T-helper 1 cell treated with Interleukin-12 subunit alpha and Interleukin-12 subunit beta and Interleukin-4 antibody, amounts not matched to agents 30 μg/mL and 1 μg/mL, for 36 hours (primary cell): Measurements from ENCODE around the gene LPCAT4.

Experiments used
- H3K27ac Mint-ChIP-seq: one replicate; pipeline ENCODE4 v1.8.0; 2021; ENCODE audit warnings: mild to moderate bottlenecking, mixed read lengths
- H3K27me3 Mint-ChIP-seq: one replicate; pipeline ENCODE4 v1.8.0; 2021; ENCODE audit warnings: low read depth, mixed read lengths
- H3K36me3 Mint-ChIP-seq: one replicate; pipeline ENCODE4 v1.8.0; 2021; ENCODE audit warnings: low read depth, mixed read lengths
- H3K4me1 Mint-ChIP-seq: one replicate; pipeline ENCODE4 v1.8.0; 2021; ENCODE audit warnings: low read depth, mixed read lengths
- H3K4me3 Mint-ChIP-seq: one replicate; pipeline ENCODE4 v1.8.0; 2021; ENCODE audit warnings: mild to moderate bottlenecking, moderate library complexity, mixed read lengths
- H3K9me3 Mint-ChIP-seq: one replicate; pipeline ENCODE4 v1.8.0; 2021; ENCODE audit warnings: mixed read lengths

The LPCAT4 gene

GRCh38 chr15:34336231-34336990, 30.6 kb downstream of the LPCAT4 start:
- Mint-ChIP-seq H3K27me3 (no peaks in the 10 kb centered on the region), H3K4me1 (peaks cover 46% of the 10 kb centered on the region), H3K27ac (peak overlapping the region; percentile 93), H3K9me3 (no peaks in the 10 kb centered on the region), H3K36me3 (peaks cover 22% of the 10 kb centered on the region), H3K4me3 (peak overlapping the region; percentile 98)

GRCh38 chr15:34335176-34336032, 31.6 kb downstream of the LPCAT4 start:
- peaks cover 13% of the 10 kb centered on the region for H3K36me3 Mint-ChIP-seq
- H3K27ac Mint-ChIP-seq = peak overlapping the region; percentile 93
- H3K27me3 Mint-ChIP-seq = no peaks in the 10 kb centered on the region
- no peaks in the 10 kb centered on the region for H3K9me3 Mint-ChIP-seq
- H3K4me3 Mint-ChIP-seq = peak overlapping the region; percentile 98
- H3K4me1 Mint-ChIP-seq = peaks cover 49% of the 10 kb centered on the region

GRCh38 chr15:34334672-34335071, 32.3 kb downstream of the LPCAT4 start:
- Mint-ChIP-seq H3K36me3 (peaks cover 9% of the 10 kb centered on the region), H3K9me3 (no peaks in the 10 kb centered on the region), H3K4me1 (peaks cover 48% of the 10 kb centered on the region), H3K27me3 (no peaks in the 10 kb centered on the region), H3K27ac (peak overlapping the region; percentile 93), H3K4me3 (peak overlapping the region; percentile 98)

- H3K36me3 Mint-ChIP-seq = peaks cover 6% of the 10 kb centered on the region
- H3K9me3 Mint-ChIP-seq = no peaks in the 10 kb centered on the region
- no peaks in the 10 kb centered on the region for H3K27me3 Mint-ChIP-seq
- peak overlapping the region; percentile 67 for H3K27ac Mint-ChIP-seq
- H3K4me1 Mint-ChIP-seq = peaks cover 60% of the 10 kb centered on the region
- no peak overlapping the region for H3K4me3 Mint-ChIP-seq
These were observed 34.4 kb downstream of the LPCAT4 start for GRCh38 chr15:34332553-34333120.

GRCh38 chr15:34331809-34332208, 35.2 kb downstream of the LPCAT4 start:
- peak overlapping the region; percentile 67 for H3K27ac Mint-ChIP-seq
- peaks cover 5% of the 10 kb centered on the region for H3K36me3 Mint-ChIP-seq
- peaks cover 57% of the 10 kb centered on the region for H3K4me1 Mint-ChIP-seq
- peak overlapping the region; percentile 32 for H3K4me3 Mint-ChIP-seq
- H3K27me3 Mint-ChIP-seq = no peaks in the 10 kb centered on the region
- no peaks in the 10 kb centered on the region for H3K9me3 Mint-ChIP-seq

- Mint-ChIP-seq H3K4me1 (peaks cover 53% of the 10 kb centered on the region), H3K4me3 (peak overlapping the region; percentile 3), H3K27me3 (no peaks in the 10 kb centered on the region), H3K36me3 (peaks cover 3% of the 10 kb centered on the region), H3K9me3 (no peaks in the 10 kb centered on the region), H3K27ac (peak overlapping the region; percentile 42)
These were observed 36.7 kb downstream of the LPCAT4 start for GRCh38 chr15:34330279-34330678.

- Mint-ChIP-seq H3K4me3 (peak overlapping the region; percentile 55), H3K36me3 (peaks cover 7% of the 10 kb centered on the region), H3K4me1 (peaks cover 48% of the 10 kb centered on the region), H3K27ac (peak overlapping the region; percentile 70), H3K27me3 (no peaks in the 10 kb centered on the region), H3K9me3 (no peaks in the 10 kb centered on the region)
These were observed 38.0 kb downstream of the LPCAT4 start for GRCh38 chr15:34329006-34329405.

GRCh38 chr15:34327906-34328305, 39.1 kb downstream of the LPCAT4 start:
- Mint-ChIP-seq H3K27ac (peak overlapping the region; percentile 76), H3K9me3 (no peaks in the 10 kb centered on the region), H3K27me3 (no peaks in the 10 kb centered on the region), H3K4me1 (peaks cover 45% of the 10 kb centered on the region), H3K4me3 (peak overlapping the region; percentile 32), H3K36me3 (peaks cover 7% of the 10 kb centered on the region)

GRCh38 chr15:34325368-34325767, 41.6 kb downstream of the LPCAT4 start:
- Mint-ChIP-seq H3K27ac (no peak overlapping the region), H3K9me3 (no peaks in the 10 kb centered on the region), H3K36me3 (peaks cover 7% of the 10 kb centered on the region), H3K4me3 (no peak overlapping the region), H3K4me1 (peaks cover 36% of the 10 kb centered on the region), H3K27me3 (no peaks in the 10 kb centered on the region)

- Mint-ChIP-seq H3K36me3 (peaks cover 8% of the 10 kb centered on the region), H3K4me1 (peaks cover 37% of the 10 kb centered on the region), H3K4me3 (no peak overlapping the region), H3K27ac (no peak overlapping the region), H3K9me3 (no peaks in the 10 kb centered on the region), H3K27me3 (no peaks in the 10 kb centered on the region)
These were observed 42.1 kb downstream of the LPCAT4 start for GRCh38 chr15:34324933-34325332.

GRCh38 chr15:34323217-34323616, 43.8 kb downstream of the LPCAT4 start:
- H3K9me3 Mint-ChIP-seq = no peaks in the 10 kb centered on the region
- H3K36me3 Mint-ChIP-seq = peaks cover 7% of the 10 kb centered on the region
- H3K4me1 Mint-ChIP-seq = peaks cover 33% of the 10 kb centered on the region
- no peaks in the 10 kb centered on the region for H3K27me3 Mint-ChIP-seq
- H3K27ac Mint-ChIP-seq = no peak overlapping the region
- H3K4me3 Mint-ChIP-seq = no peak overlapping the region

- H3K27ac Mint-ChIP-seq = peak overlapping the region; percentile 91
These were observed 48.5 kb downstream of the LPCAT4 start for GRCh38 chr15:34318277-34319079.

GRCh38 chr15:34314491-34315490, 52.2 kb downstream of the LPCAT4 start:
- Mint-ChIP-seq H3K4me3 (no peak overlapping the region), H3K27me3 (no peaks in the 10 kb centered on the region), H3K36me3 (peaks cover 19% of the 10 kb centered on the region), H3K27ac (no peak overlapping the region), H3K4me1 (peaks cover 34% of the 10 kb centered on the region), H3K9me3 (no peaks in the 10 kb centered on the region)

More at GRCh38 chr15:34318277-34319079, 48.5 kb downstream of the LPCAT4 start:
- peaks cover 15% of the 10 kb centered on the region for H3K36me3 Mint-ChIP-seq
- no peaks in the 10 kb centered on the region for H3K9me3 Mint-ChIP-seq
- H3K4me1 Mint-ChIP-seq = peaks cover 39% of the 10 kb centered on the region
- no peaks in the 10 kb centered on the region for H3K27me3 Mint-ChIP-seq
- peak overlapping the region; percentile 91 for H3K4me3 Mint-ChIP-seq
